GM19023 (cell line): ENCODE measurements around the gene TRIM28.
A peak's percentile ranks its signal among the peaks of the same experiment; 100 is the strongest.
"Not testable (repeated sequence)": the region's sequence is repeated elsewhere in the genome, so short reads cannot be mapped to it uniquely, and the experiment has no call there.

ENCODE experiments used
- ATAC-seq: cut with Tn5 transposase; IDR thresholded peaks from one replicate; pipeline ENCODE4 v1.9.1; 2021; ENCODE audit warnings: mild to moderate bottlenecking, moderate library complexity; ENCODE audit not compliant: unreplicated experiment

The TRIM28 gene

DNA sequence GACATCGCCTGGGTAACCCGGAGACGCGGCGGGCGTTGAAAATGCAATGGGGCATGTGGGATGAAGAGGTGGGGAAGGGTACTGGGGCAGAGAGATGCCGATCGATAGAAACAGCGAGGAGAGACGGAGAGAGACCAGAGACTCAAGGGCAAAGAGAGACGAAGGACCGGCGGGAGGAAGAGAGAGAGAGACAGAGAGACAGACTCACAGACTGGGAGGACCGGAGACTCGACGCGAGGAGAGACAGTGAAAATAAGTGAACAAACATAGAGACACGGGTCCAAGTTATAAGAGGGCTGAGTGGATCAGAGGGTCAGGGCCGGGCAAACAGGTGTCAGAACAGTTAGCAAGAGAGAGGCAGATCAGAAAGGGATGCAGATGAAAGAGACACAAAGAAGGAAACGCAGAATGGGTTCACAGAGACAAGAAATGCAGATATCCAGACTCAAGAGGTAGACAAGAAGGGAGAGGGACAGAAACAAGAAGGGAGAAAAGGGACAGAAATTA, 29.8 kb downstream of the TRIM28 start:
- no peak for ATAC-seq

DNA sequence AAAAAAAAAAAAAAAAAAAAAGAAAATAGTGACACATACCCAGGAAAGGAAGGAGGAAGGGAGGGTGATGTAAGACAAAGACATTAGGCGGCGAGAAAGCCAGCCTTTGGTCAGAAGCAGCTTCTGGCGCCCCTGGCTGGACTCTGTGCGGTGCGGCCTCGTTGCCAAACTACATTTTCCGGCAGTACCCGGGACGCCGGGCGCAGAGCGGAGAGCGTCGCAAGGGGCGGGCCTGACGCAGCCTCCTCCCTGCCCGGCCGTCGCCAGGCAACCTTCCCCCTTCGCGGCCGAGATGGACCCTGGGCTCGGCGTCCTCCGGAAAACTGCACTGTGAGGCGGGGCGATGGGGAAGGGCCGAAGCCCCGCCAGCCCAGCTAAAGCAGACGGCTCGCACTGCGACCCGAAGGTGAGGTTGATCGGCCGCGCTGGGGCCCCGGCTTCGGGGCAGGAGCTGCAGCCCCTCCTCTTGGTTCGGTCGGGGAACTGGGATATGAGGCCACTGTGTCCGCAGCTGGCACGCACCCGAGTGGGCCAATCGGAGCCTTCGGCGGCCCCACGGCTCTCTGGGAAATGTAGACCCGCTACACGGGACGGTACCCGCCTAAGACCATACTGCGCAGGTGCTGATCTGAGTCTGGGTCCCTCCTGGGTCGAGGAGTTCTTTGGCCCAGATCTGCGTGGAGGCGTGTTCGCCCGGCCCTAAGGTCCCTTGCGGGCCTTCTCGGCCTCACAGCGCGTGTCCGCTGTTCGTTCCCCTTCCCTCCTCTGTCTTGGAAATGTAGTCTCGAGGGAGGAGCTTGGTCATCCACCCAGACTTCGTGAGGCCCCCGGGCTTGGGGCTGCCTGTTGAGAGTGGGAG, 31.5 kb downstream of the TRIM28 start:
- ATAC-seq, result peak; percentile 43

- not testable (repeated sequence) for ATAC-seq
Observed at GRCh38 chr19:58577581-58577980, 33.7 kb downstream of the TRIM28 start.

DNA sequence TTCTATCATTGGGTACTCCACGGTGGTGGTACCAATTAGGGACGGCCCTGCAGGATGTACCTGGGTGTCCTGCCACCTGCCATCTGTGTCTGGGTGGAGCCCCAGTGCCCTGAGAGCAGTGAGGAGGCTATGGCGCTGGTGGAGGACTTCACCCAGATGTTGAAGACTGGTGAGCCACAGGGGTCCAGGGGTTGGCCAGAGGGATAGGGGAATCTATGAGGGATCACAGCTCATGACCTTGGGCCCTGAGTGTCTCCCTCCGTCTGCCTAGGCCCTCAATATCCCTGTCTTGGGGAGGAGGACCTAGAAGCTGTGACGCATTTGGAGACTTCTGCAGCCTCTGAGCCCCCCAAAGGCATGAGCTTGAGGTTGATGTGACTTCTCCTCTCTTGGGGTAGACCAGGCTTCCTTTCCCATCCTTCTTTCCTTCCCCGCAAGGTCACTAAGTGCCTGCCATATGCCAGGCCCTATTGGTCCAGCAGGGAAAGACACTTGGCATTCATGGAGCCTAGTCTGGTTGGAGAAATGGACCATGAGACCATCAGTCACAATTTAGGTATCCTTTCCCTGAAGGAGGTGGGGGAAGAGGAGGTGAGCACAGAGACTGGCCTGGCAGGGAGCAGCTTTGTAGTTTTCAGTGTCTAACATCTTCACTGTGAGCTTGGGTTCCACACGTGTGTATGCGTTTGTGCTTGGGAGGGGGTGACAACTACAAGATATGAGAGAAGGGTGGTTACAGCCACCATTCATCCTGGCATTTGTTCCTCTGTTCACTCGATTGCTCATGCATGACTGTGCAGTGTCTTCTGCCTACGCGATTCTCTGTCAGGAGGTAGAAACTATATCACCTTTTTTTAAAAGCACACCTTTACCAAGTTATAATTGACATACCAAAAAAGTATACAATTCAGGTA, 34.4 kb downstream of the TRIM28 start:
- no peak for ATAC-seq

DNA sequence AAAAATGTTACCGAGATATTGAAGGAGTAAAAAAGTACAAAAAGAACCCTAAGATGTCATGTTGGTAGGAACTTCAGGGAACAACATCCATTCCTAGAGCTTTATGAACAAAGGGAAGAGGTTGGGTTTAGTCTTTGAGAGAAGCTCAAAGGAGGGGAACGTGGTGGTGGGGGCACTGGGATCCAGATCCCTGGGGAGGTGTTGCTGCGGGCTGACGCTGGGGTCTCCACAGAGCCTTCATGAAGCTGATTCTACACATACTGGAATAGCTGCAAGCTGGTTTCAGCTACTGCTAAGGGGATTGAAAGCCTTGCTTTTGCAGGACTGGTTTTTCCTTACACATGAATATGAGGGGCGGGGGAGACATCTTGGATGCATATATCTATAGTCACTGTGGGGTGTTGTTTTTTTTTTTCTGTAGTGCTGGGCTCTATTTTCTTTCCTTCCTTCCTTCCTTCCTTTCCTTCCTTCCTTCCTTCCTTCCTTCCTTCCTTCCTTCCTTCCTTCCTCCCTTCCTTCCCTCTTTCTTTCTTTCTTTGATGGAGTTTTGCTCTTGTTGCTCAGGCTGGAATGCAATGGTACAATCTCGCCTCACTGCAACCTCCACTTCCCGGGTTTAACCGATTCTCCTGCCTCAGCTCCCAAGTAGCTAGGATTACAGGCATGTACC, 35.7 kb downstream of the TRIM28 start:
- no peak for ATAC-seq

- no peak for ATAC-seq
Observed at GRCh38 chr19:58581227-58582141, 37.6 kb downstream of the TRIM28 start.

- no peak for ATAC-seq
Observed at GRCh38 chr19:58582985-58583384, 39.1 kb downstream of the TRIM28 start.

GRCh38 chr19:58584498-58585441, 40.9 kb downstream of the TRIM28 start:
- no peak for ATAC-seq

GRCh38 chr19:58585442-58586132, 41.7 kb downstream of the TRIM28 start:
- ATAC-seq, result no peak

- ATAC-seq, result no peak
Observed at GRCh38 chr19:58586133-58586765, 42.4 kb downstream of the TRIM28 start.
